ENCODE measurements around the gene CD8B.

The CD8B gene

DNA sequence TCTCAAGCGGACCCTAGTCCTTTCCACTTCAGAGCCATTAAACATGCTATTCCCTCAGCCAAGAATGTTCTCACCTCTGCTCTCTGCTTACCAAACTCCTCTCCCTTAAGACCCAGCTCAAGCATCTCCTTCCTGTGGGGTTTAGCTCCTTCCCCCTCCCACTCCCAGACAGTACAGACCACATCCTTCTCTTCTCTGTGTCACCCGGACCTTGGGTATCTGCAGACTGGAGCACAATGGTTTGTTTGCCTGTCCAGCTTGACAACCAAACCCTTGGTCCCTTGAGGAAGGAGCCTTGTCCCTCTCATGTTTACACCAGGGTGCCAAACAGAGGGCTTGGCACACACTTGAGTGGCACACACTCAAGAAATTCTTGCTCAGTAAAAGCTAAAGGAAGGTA, 66.8 kb downstream of the CD8B start:
- DNase-seq: no peak

GRCh38 chr2:86793752-86794151, 67.9 kb downstream of the CD8B start:
- no peak for DNase-seq

- no peak for DNase-seq
Measured at GRCh38 chr2:86791573-86791972, 70.1 kb downstream of the CD8B start.

DNA sequence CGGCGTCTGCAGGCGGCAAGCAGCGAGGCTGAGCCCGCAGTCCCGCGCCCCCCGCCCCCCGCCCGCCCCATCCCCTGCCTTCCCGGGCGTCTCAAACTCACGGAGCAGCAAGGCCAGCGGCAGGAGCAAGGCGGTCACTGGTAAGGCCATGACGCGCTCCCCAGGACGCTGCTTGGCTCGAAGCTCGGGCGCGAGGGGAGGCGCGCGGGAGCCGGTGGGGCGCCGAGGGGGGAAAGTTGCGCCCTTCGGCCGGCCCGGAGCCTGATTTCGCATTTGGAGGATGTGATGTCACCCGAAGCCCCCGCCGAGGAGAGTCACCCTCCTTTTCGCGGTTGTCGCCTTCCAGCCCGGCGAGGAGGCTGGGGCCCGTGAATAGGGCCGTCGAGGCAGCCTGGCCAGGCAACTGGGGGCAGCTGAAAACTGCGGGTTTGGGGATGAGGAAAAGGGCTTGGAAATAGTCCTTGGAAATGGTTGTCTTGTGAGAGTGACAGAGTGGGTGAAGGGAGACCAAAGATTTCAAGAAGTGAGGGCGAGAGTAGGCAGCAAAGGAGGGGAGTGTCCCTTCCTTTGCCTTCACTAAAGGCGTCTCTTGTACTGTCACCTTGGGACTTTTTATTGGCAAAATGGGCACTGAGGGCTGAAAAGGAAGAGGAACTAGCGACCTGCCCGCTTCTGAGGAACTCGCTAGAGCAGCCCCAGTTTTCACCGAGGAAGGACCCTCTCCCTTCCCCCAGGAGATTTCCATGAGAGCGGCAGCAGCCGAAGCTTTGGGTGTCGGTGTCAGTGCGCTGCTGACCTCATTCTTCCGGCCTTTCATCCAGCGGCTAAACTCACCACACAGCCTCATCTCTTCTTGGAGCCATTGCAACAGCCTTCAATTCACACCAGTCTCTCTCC, 70.8 kb downstream of the CD8B start, which contains the start of gene CD8A:
Gene CD8A (minus strand): TSS at position 238 of the 897 bp plus-strand sequence. CDS start 88 bp downstream, at position 150.
- no peak for DNase-seq

DNA sequence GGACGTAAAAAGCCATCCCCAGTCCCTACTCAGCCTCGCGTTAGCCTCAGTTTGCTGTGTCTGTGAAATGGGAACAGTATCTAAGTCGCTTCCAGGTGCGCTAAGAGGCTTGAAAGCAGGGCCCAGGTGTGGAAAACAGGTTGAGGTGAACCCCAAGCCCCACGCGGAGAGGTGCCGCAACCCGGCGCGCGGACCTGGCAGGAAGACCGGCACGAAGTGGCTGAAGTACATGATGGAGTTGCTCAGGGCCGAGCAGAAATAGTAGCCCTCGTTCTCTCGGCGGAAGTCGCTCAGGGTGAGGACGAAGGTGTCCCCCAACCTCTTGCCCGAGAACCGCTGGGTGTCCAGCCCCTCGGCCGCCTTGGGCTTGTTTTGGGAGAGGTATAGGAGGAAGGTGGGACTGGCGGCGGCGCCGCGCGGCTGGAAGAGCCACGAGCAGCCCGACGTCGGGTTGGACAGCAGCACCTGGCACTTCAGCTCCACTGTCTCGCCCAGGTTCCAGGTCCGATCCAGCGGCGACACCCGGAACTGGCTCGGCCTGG, 71.5 kb downstream of the CD8B start:
- DNase-seq: no peak

DNA sequence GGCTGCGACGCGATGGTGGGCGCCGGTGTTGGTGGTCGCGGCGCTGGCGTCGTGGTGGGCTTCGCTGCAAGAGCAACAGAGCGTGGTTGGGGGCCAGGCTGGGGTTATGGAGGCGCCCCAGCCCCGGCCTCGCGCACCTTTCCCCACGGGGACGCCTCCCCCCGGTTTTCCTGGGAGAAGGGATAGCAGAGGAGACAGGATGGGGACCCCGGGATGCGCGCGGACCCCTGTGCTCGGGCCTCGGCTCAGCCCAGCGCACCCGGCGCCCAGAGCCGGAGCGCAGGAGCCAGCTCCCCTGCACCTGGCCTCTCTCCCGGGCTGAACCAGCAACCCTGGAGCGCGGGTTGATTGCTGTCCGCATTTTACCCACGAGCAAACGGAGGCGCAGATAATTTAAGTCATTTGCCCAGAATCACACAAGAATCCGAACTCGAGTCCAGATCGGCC, 72.0 kb downstream of the CD8B start:
- DNase-seq: no peak

DNA sequence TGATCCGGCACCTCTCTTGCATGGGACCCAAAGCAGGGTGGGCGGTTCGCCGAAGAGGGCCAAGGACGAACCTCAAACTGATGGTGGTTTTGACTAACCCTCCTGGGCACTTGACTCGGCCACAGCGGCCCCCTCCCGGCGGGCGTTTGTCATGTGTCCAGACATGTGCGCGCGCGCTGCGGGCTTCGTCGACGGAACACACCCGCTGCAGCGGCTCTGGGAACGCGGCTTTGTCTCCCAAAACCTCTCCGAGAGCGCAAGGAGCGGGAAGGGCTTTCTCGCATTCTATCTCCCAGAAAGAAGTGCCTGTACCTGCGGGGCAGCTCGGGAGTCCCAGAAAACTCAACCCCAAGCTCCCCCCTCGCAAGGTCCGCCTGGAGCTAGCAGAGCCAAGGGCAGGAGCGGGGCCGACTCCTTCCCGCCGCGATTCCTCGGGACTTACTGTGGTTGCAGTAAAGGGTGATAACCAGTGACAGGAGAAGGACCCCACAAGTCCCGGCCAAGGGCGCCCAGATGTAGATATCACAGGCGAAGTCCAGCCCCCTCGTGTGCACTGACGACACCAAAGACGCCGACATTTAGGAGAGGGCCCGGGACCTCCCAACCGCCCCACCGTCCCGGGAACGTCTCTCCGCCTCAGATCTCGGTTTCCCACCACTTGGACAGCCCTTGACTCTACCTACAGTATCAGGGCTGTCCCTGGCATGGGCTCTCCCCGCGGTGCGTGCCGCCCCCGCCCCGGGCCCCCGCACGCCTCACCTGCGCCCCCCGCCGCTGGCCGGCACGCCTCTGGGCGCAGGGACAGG, 72.6 kb downstream of the CD8B start:
- DNase-seq: no peak

DNA sequence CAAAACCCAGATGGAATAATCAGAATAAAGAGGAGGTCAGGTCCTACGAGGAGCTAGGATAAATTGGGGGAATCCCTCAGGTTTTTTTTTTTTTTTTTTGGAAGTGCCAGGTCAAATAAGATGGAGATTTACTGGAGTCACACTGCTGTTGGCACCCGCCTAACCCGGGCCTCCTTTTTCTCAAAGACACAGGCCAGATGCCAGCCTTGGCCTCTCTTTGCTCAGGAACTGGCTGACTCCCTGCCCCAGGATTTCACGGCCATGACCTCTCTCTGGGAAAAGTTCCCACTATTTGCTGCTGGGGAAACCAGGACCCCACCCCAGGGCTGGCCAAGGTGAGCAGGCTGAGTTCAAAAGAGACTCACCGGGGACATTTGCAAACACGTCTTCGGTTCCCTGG, 73.5 kb downstream of the CD8B start:
- DNase-seq: no peak

GRCh38 chr2:86787736-86788135, 74.0 kb downstream of the CD8B start:
- DNase-seq: no peak

DNA sequence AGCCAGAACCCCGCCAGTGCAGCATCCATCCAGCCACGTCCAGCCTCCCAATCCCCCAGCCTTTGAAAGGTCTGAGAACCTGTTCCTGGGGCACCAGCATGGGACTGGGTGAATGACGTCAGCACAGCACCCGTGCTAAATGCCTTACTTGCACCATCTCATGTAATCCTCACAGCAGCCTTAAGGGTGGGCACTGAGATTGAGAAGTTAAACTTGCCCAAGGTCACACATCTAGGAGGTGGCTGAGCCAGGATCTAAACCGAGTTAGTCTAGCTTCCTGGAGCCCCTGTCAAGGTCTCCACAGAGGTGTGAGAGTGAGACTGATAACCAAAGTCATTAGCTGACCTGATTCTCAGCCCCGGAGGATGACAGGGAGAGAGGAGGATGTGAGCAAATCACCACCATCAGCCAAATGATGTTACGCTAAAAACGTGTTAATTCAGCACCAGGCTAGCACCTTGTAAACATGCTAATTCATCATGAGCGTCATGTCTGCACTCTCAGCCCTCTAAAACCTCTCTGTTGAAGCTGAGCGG, 75.6 kb downstream of the CD8B start:
- DNase-seq: no peak

DNA sequence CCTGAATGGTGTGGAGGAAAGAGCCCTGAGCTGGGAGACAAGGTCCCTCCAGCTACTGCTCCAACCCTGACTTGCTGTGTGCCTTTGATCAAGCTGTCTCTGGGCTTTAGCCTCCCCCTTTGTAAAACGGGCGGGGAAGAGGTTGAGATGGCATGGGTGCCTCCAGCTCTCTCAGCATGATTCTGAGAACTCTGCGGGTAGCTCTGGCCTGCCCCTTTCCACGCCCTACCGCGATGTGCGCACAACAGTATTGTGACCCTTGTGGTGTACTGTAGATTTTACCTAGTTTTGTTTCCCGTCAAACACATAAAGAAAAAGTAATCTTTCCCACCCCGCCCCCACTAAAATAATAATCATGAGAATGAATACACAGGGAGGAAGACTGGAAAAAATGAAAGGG, 76.2 kb downstream of the CD8B start:
- DNase-seq: no peak

DNA sequence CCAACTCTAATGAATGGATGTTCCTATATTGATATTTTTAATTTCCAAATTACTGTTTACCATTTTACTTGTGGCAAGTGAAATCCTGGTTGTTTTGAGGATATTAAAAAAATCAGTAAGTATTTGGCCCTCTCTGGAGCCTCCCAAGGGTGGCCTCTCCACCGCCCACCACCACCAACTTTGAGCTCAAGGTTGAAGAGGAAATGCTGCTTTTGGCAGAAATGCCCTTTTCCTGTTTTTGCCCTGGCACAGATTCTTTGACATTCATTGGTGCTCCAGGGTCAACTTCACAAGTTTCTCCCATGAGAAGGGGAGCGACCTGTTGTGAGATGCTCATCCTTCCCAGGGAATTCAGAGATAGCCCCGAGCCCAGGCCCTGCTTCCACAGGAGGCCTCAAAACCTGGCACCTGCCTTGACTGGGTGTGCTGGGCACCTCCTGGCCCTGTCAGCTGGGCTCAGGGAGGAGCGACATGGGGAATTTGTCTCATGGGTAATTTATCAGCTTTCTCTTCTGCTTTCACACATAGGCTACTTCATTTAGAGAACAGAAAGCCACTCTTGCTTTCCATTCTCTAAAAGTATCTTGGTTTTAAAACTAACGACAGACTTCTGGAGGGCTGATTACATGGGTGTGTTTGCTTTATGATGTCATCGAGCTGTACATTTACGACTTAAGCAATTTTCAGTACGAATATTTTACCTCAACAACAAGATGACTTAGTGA, 77.9 kb downstream of the CD8B start:
- no peak for DNase-seq

- no peak for DNase-seq
Measured at GRCh38 chr2:86782748-86783147, 78.9 kb downstream of the CD8B start.

- DNase-seq: no peak
Measured at GRCh38 chr2:86781363-86781762, 80.3 kb downstream of the CD8B start.

DNA sequence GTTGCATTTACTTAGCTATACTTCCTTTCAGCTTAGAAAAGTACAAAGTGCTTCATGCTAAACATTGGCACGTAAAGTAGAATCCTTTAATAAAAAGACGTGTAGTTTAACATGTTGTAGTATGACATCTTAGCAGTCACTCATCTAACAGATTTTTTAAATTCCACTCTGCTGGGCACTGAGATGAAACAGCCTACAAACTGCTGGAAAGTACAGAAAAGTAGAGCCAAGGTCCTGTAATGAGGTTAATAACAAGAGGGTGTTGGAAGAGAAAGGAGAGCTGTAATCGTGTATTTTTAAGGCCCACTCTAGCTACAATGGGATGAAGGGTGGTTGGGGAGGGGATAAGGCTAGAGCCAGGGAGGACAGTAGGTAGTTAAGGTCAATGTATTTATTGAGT, 81.7 kb downstream of the CD8B start:
- DNase-seq: no peak

DNA sequence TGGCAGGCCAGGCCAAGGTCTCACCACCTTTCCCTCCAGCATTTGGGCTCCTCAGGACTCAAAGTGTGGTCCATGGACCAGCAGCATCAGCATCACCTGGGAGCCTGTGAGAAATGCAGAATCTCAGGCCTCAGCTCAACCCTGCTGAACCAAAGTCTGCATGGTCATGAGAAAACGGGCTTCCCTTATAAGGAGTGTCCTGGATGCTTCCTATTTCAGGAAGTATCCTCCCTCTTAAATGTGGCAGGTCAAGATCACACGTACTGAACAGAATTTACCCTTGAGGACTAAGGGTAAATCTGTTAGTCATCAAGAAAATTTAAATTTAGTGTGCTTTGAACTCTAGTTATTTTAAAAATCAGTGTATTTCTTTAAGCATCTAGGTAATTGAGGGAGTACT, 82.7 kb downstream of the CD8B start:
- no peak for DNase-seq

DNA sequence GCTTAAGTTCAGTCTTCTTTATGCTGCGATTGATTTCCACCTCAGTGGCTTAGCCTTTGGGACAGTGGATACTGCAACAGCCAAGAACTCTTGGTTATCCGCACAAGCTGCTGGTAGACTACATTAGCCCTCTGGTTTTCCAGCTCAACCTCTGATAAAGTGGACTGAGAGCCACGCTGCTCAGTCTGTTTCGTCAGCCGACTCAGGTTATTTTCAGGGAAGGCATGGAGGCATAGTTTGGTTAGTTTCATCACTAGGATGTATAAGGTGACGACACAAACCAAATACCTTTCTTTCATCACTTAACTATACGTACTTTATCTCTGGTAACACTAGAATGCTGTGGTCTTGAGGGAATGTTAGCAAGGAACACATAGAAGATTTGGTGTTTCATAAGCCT, 85.2 kb downstream of the CD8B start:
- DNase-seq: no peak

GRCh38 chr2:86775338-86775737, 86.3 kb downstream of the CD8B start:
- no peak for DNase-seq

- DNase-seq: no peak
Measured at GRCh38 chr2:86774862-86775261, 86.8 kb downstream of the CD8B start.

DNA sequence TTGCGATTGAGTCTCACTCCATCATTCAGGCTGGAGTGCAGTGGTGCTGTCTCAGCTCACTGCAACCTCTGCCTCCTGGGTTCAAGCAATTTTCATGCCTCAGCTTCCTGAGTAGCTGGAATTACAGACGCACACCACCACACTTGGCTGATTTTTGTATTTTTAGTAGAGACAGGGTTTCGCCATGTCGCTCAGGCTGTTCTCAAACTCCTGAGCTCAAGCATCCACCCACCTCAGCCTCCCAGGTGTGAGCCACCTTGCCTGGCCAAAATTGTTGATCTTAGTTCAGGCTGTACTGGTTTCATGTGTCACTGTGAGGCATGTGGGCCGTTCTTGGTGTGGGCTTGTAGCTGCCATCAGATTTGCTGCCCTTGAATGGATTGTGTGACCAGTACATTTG, 89.1 kb downstream of the CD8B start:
- no peak for DNase-seq

GRCh38 chr2:86770816-86771301, 90.8 kb downstream of the CD8B start:
- no peak for DNase-seq

GRCh38 chr2:86769838-86770237, 91.8 kb downstream of the CD8B start:
- no peak for DNase-seq
